Dendritic cell treated with granulocyte-macrophage colony-stimulating factor and Interleukin-4, amounts not matched to agents 40 ng/mL and 50 ng/mL, for 4 days (primary cell): ENCODE data around the gene PTPRK.

Experiments used
- H3K27ac Mint-ChIP-seq: one replicate; pipeline ENCODE4 v1.8.0; 2022; ENCODE audit warnings: mild to moderate bottlenecking, mixed read lengths
- H3K27me3 Mint-ChIP-seq: one replicate; pipeline ENCODE4 v1.8.0; 2022; ENCODE audit warnings: mild to moderate bottlenecking, mixed read lengths
- H3K36me3 Mint-ChIP-seq: one replicate; pipeline ENCODE4 v1.8.0; 2022; ENCODE audit warnings: low read depth, mixed read lengths
- H3K4me1 Mint-ChIP-seq: one replicate; pipeline ENCODE4 v1.8.0; 2022; ENCODE audit warnings: low read depth, mixed read lengths
- H3K4me3 Mint-ChIP-seq: one replicate; pipeline ENCODE4 v1.8.0; 2022; ENCODE audit warnings: mild to moderate bottlenecking, moderate library complexity, mixed read lengths
- H3K9me3 Mint-ChIP-seq: one replicate; pipeline ENCODE4 v1.8.0; 2022; ENCODE audit warnings: mixed read lengths
- intact Hi-C: fragments of 100-400 bp; cut with micrococcal nuclease; formaldehyde crosslinking; loops from one replicate; pipeline ENCODE4 v1.15.0; 2022

Gene PTPRK

GRCh38 chr6:128164254-128164653 is 356.1 kb downstream of the PTPRK start:
- Mint-ChIP-seq H3K27ac (no peak overlapping the region), H3K9me3 (no peaks in the 10 kb centered on the region)

GRCh38 chr6:128162423-128162822 is 358.0 kb downstream of the PTPRK start:
- Mint-ChIP-seq H3K9me3 (no peaks in the 10 kb centered on the region), H3K27ac (no peak overlapping the region), H3K27me3 (no peaks in the 10 kb centered on the region), H3K36me3 (no peaks in the 10 kb centered on the region), H3K4me3 (no peak overlapping the region), H3K4me1 (no peaks in the 10 kb centered on the region)
- intact Hi-C loops = no loop called here

More at GRCh38 chr6:128164254-128164653, 356.1 kb downstream of the PTPRK start:
- H3K27me3 Mint-ChIP-seq = no peaks in the 10 kb centered on the region
- H3K4me1 Mint-ChIP-seq = no peaks in the 10 kb centered on the region
- intact Hi-C loops = no loop called here
- H3K4me3 Mint-ChIP-seq = no peak overlapping the region
- H3K36me3 Mint-ChIP-seq = no peaks in the 10 kb centered on the region

GRCh38 chr6:128161839-128162238 is 358.6 kb downstream of the PTPRK start:
- Mint-ChIP-seq H3K4me3 (no peak overlapping the region), H3K27ac (no peak overlapping the region), H3K36me3 (no peaks in the 10 kb centered on the region), H3K9me3 (no peaks in the 10 kb centered on the region), H3K4me1 (no peaks in the 10 kb centered on the region), H3K27me3 (no peaks in the 10 kb centered on the region)
- intact Hi-C loops = no loop called here

- Mint-ChIP-seq H3K27ac (no peak overlapping the region), H3K27me3 (no peaks in the 10 kb centered on the region), H3K36me3 (no peaks in the 10 kb centered on the region), H3K4me3 (no peak overlapping the region), H3K9me3 (peaks cover 4% of the 10 kb centered on the region), H3K4me1 (peaks cover 4% of the 10 kb centered on the region)
- intact Hi-C loops = no loop called here
These were observed 359.1 kb downstream of the PTPRK start for GRCh38 chr6:128161263-128161662.

- Mint-ChIP-seq H3K27me3 (no peaks in the 10 kb centered on the region), H3K36me3 (no peaks in the 10 kb centered on the region), H3K4me3 (no peak overlapping the region), H3K27ac (no peak overlapping the region), H3K9me3 (peaks cover 10% of the 10 kb centered on the region), H3K4me1 (peaks cover 7% of the 10 kb centered on the region)
- intact Hi-C loops = no loop called here
These were observed 361.9 kb downstream of the PTPRK start for GRCh38 chr6:128158496-128158895.

GRCh38 chr6:128156321-128157111 is 363.9 kb downstream of the PTPRK start:
- no peaks in the 10 kb centered on the region for H3K27me3 Mint-ChIP-seq
- intact Hi-C loops = no loop called here
- peaks cover 10% of the 10 kb centered on the region for H3K9me3 Mint-ChIP-seq
- no peaks in the 10 kb centered on the region for H3K36me3 Mint-ChIP-seq
- H3K4me1 Mint-ChIP-seq = peaks cover 7% of the 10 kb centered on the region
- H3K27ac Mint-ChIP-seq = no peak overlapping the region
- no peak overlapping the region for H3K4me3 Mint-ChIP-seq

- no peaks in the 10 kb centered on the region for H3K27me3 Mint-ChIP-seq
- H3K9me3 Mint-ChIP-seq = peaks cover 10% of the 10 kb centered on the region
- H3K4me1 Mint-ChIP-seq = peaks cover 7% of the 10 kb centered on the region
- intact Hi-C loops = no loop called here
- no peak overlapping the region for H3K27ac Mint-ChIP-seq
- H3K36me3 Mint-ChIP-seq = no peaks in the 10 kb centered on the region
- H3K4me3 Mint-ChIP-seq = no peak overlapping the region
These were observed 364.6 kb downstream of the PTPRK start for GRCh38 chr6:128155826-128156225.

GRCh38 chr6:128152551-128152950 is 367.8 kb downstream of the PTPRK start:
- Mint-ChIP-seq H3K27me3 (no peaks in the 10 kb centered on the region), H3K4me3 (no peak overlapping the region), H3K27ac (no peak overlapping the region), H3K9me3 (peaks cover 10% of the 10 kb centered on the region), H3K36me3 (no peaks in the 10 kb centered on the region), H3K4me1 (peaks cover 11% of the 10 kb centered on the region)
- intact Hi-C loops = no loop called here

GRCh38 chr6:128150376-128150775 is 370.0 kb downstream of the PTPRK start:
- no peak overlapping the region for H3K27ac Mint-ChIP-seq
- H3K27me3 Mint-ChIP-seq = no peaks in the 10 kb centered on the region
- peaks cover 4% of the 10 kb centered on the region for H3K4me1 Mint-ChIP-seq
- no peaks in the 10 kb centered on the region for H3K9me3 Mint-ChIP-seq
- intact Hi-C loops = no loop called here
- no peak overlapping the region for H3K4me3 Mint-ChIP-seq
- H3K36me3 Mint-ChIP-seq = no peaks in the 10 kb centered on the region

- Mint-ChIP-seq H3K4me1 (peaks cover 4% of the 10 kb centered on the region), H3K4me3 (no peak overlapping the region), H3K36me3 (no peaks in the 10 kb centered on the region), H3K27me3 (no peaks in the 10 kb centered on the region), H3K27ac (no peak overlapping the region), H3K9me3 (no peaks in the 10 kb centered on the region)
- intact Hi-C loops = no loop called here
These were observed 370.6 kb downstream of the PTPRK start for GRCh38 chr6:128149796-128150195.

GRCh38 chr6:128144320-128144719 is 376.1 kb downstream of the PTPRK start:
- intact Hi-C loops = no loop called here
- H3K27ac Mint-ChIP-seq = no peak overlapping the region
- no peaks in the 10 kb centered on the region for H3K36me3 Mint-ChIP-seq
- H3K4me1 Mint-ChIP-seq = no peaks in the 10 kb centered on the region
- no peak overlapping the region for H3K4me3 Mint-ChIP-seq
- H3K9me3 Mint-ChIP-seq = no peaks in the 10 kb centered on the region
- H3K27me3 Mint-ChIP-seq = no peaks in the 10 kb centered on the region

GRCh38 chr6:128141932-128142331 is 378.5 kb downstream of the PTPRK start:
- no peaks in the 10 kb centered on the region for H3K9me3 Mint-ChIP-seq
- no peak overlapping the region for H3K4me3 Mint-ChIP-seq
- H3K36me3 Mint-ChIP-seq = no peaks in the 10 kb centered on the region
- intact Hi-C loops = no loop called here
- no peaks in the 10 kb centered on the region for H3K27me3 Mint-ChIP-seq
- H3K4me1 Mint-ChIP-seq = no peaks in the 10 kb centered on the region
- H3K27ac Mint-ChIP-seq = no peak overlapping the region

- Mint-ChIP-seq H3K4me1 (peaks cover 9% of the 10 kb centered on the region), H3K36me3 (no peaks in the 10 kb centered on the region), H3K27ac (no peak overlapping the region), H3K4me3 (no peak overlapping the region), H3K9me3 (no peaks in the 10 kb centered on the region), H3K27me3 (no peaks in the 10 kb centered on the region)
- intact Hi-C loops = no loop called here
These were observed 380.9 kb downstream of the PTPRK start for GRCh38 chr6:128139519-128139918.

GRCh38 chr6:128138694-128139093 is 381.7 kb downstream of the PTPRK start:
- peaks cover 12% of the 10 kb centered on the region for H3K4me1 Mint-ChIP-seq
- H3K36me3 Mint-ChIP-seq = no peaks in the 10 kb centered on the region
- intact Hi-C loops = no loop called here
- H3K9me3 Mint-ChIP-seq = no peaks in the 10 kb centered on the region
- no peak overlapping the region for H3K4me3 Mint-ChIP-seq
- no peaks in the 10 kb centered on the region for H3K27me3 Mint-ChIP-seq
- no peak overlapping the region for H3K27ac Mint-ChIP-seq

GRCh38 chr6:128135325-128135724 is 385.1 kb downstream of the PTPRK start:
- Mint-ChIP-seq H3K4me3 (no peak overlapping the region), H3K27me3 (no peaks in the 10 kb centered on the region), H3K4me1 (peaks cover 12% of the 10 kb centered on the region), H3K9me3 (no peaks in the 10 kb centered on the region), H3K27ac (no peak overlapping the region), H3K36me3 (no peaks in the 10 kb centered on the region)
- intact Hi-C loops = no loop called here
